A673 (cell line): ENCODE results near the gene EXOSC10.

Experiments
- CTCF ChIP-seq: fragments of 300-800, 200-600 bp; sonication (generic); conservative IDR thresholded peaks from 2 replicates; pipeline ENCODE4 v1.5.1; 2017; ENCODE audit warnings: low read depth, mild to moderate bottlenecking, antibody characterized with exemption, low read length, moderate library complexity, mixed read lengths
- EZH2 ChIP-seq: fragments of 200-600 bp; sonication (generic); IDR thresholded peaks from 2 replicates; pipeline ENCODE4 v1.6.1; 2017; ENCODE audit warnings: borderline replicate concordance, low read depth, mild to moderate bottlenecking, mixed read lengths, antibody characterized with exemption, low read length; ENCODE audit not compliant: poor library complexity, severe bottlenecking

GRCh38 chr1:11142618-11143391 is 43.1 kb upstream of the EXOSC10 start:
- TF ChIP-seq CTCF (no peak), EZH2 (no peak)
